SH-SY5Y (cell line): ENCODE data around the gene NFASC.

Source experiments
- GATA2 ChIP-seq: IDR thresholded peaks from 2 replicates; pipeline ENCODE4 v1.6.1; 2011; ENCODE audit warnings: mild to moderate bottlenecking, low read depth, low read length
- GATA3 ChIP-seq: IDR thresholded peaks from 2 replicates; pipeline ENCODE4 v1.6.1; 2011; ENCODE audit warnings: low read depth, mild to moderate bottlenecking, low read length, moderate library complexity

DNA sequence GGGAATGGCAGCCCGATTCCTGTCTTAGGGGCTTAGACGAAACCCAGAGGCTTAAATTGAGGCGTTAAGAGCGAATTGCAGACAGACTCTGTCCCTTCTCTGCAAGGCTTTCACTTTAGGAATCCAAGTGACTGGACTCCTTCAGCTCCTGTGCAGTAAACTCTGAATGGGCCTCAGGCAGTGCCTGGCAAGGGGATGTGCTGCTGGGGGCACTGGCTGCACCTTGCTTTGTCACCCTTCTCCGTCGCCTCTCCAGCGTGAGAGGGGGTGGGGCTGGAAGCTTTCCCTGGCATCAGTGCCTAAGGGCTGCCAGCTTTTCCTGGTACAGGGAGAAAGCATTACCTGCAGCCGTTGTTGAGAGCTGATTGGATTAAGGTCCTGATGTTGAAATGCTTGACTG lies 39.9 kb upstream of the NFASC start:
- TF ChIP-seq GATA2 (no peak), GATA3 (no peak)
